Measurements from ENCODE around the gene PTPN5. TPM values are rescaled to one million over a fixed set of nuclear protein-coding genes. Genes with fewer than 3 reads are reported as not detected.
A peak's percentile ranks its signal among the peaks of the same experiment; 100 is the strongest.

Gene PTPN5
- total RNA-seq, 1 donor from 2014 or later = 1.7 TPM

GRCh38 chr11:18699848-18700261, 91.7 kb downstream of the PTPN5 start:
- DNase-seq (ENCODE audit: extremely low spot score, unreplicated experiment) = no peak
- Mint-ChIP-seq H3K4me3 (peak overlapping the region; percentile 84), H3K27ac (peak overlapping the region; percentile 67), H3K4me1 (ENCODE audit: unreplicated experiment) (peaks cover 15% of the 10 kb centered on the region), H3K27me3 (peaks cover 19% of the 10 kb centered on the region), H3K36me3 (no peaks in the 10 kb centered on the region), H3K9me3 (no peaks in the 10 kb centered on the region)
- TF ChIP-seq CTCF (conservative IDR thresholded peaks at IDR 0.05) = no peak

- peaks cover 15% of the 10 kb centered on the region for H3K27me3 Mint-ChIP-seq
- peak overlapping the region; percentile 67 for H3K27ac Mint-ChIP-seq
- TF ChIP-seq CTCF (conservative IDR thresholded peaks at IDR 0.05) = no peak
- H3K9me3 Mint-ChIP-seq = no peaks in the 10 kb centered on the region
- H3K4me1 Mint-ChIP-seq (ENCODE audit: unreplicated experiment) = peaks cover 9% of the 10 kb centered on the region
- peak overlapping the region; percentile 84 for H3K4me3 Mint-ChIP-seq
- no peaks in the 10 kb centered on the region for H3K36me3 Mint-ChIP-seq
- no peak for DNase-seq (ENCODE audit: extremely low spot score, unreplicated experiment)
Measured at GRCh38 chr11:18699269-18699596, 92.4 kb downstream of the PTPN5 start.

- TF ChIP-seq CTCF (conservative IDR thresholded peaks at IDR 0.05) = no peak
- Mint-ChIP-seq H3K36me3 (no peaks in the 10 kb centered on the region), H3K4me1 (ENCODE audit: unreplicated experiment) (peaks cover 9% of the 10 kb centered on the region), H3K27me3 (peaks cover 15% of the 10 kb centered on the region), H3K27ac (peak within 1 kb of the TSS; percentile 67), H3K4me3 (peak within 1 kb of the TSS; percentile 84), H3K9me3 (no peaks in the 10 kb centered on the region)
- DNase-seq (ENCODE audit: extremely low spot score, unreplicated experiment) = peak; percentile 92
Measured at GRCh38 chr11:18698341-18699268, 93.0 kb downstream of the PTPN5 start, which contains the start of gene TMEM86A. Gene TMEM86A (plus strand): TSS chr11:18698779. CDS start chr11:18698887, 108 bp downstream.

GRCh38 chr11:18697576-18697975, 94.0 kb downstream of the PTPN5 start:
- H3K36me3 Mint-ChIP-seq = no peaks in the 10 kb centered on the region
- no peak for TF ChIP-seq CTCF (conservative IDR thresholded peaks at IDR 0.05)
- no peak for DNase-seq (ENCODE audit: extremely low spot score, unreplicated experiment)
- H3K27me3 Mint-ChIP-seq = peaks cover 15% of the 10 kb centered on the region
- no peaks in the 10 kb centered on the region for H3K9me3 Mint-ChIP-seq
- H3K4me1 Mint-ChIP-seq (ENCODE audit: unreplicated experiment) = peaks cover 9% of the 10 kb centered on the region
- peak overlapping the region; percentile 38 for H3K27ac Mint-ChIP-seq
- peak overlapping the region; percentile 80 for H3K4me3 Mint-ChIP-seq

GRCh38 chr11:18696638-18697225, 94.9 kb downstream of the PTPN5 start:
- Mint-ChIP-seq H3K27me3 (peaks cover 15% of the 10 kb centered on the region), H3K4me1 (ENCODE audit: unreplicated experiment) (peaks cover 9% of the 10 kb centered on the region), H3K9me3 (no peaks in the 10 kb centered on the region), H3K4me3 (no peak overlapping the region), H3K36me3 (no peaks in the 10 kb centered on the region), H3K27ac (no peak overlapping the region)
- DNase-seq (ENCODE audit: extremely low spot score, unreplicated experiment) = no peak
- TF ChIP-seq CTCF (conservative IDR thresholded peaks at IDR 0.05) = no peak

Measured in type B pancreatic cell (in vitro differentiated cells).